PC-9 (cell line): ENCODE measurements around the gene PKP3.

Experiments used
- CTCF ChIP-seq: fragments of 200-600 bp; sonication (generic); conservative IDR thresholded peaks from 2 replicates; pipeline ENCODE4 v1.6.1; 2017; ENCODE audit warnings: mixed run types, antibody characterized with exemption, mild to moderate bottlenecking, moderate library complexity
- EZH2 ChIP-seq: fragments of 200-600 bp; sonication (generic); IDR thresholded peaks from 2 replicates; pipeline ENCODE4 v1.8.0; 2017; ENCODE audit warnings: antibody characterized with exemption, low read depth

GRCh38 chr11:396511-396947 lies 2.5 kb downstream of the PKP3 start:
- no peak for TF ChIP-seq CTCF
- TF ChIP-seq EZH2 = no peak
